Spleen (tissue), 7 donors: ENCODE results near the gene TREM2.

ENCODE experiments used
- CTCF ChIP-seq, 11 experiments: fragments of 200-600 bp in 7 of 11; fragments of 450-650 bp in 4 of 11; sonication (generic) in 4 of 11; IDR thresholded peaks in 8 of 11; conservative IDR thresholded peaks in 3 of 11; 1 replicate in 7 of 11; 2 replicates in 4 of 11; pipeline versions ENCODE4 v1.4.0 to v1.8.0; 2016 to 2021; ENCODE audit warnings: antibody characterized with exemption in 11 of 11, inconsistent platforms in 4 of 11, mild to moderate bottlenecking in 1 of 11
- POLR2AphosphoS5 ChIP-seq, 3 donors: sonication (generic); formaldehyde crosslinking; IDR thresholded peaks; one replicate each; pipeline ENCODE4 v1.5.1; 2017; ENCODE audit warnings: antibody characterized with exemption in 3 of 3
- donor health status: DM: no; HTN: no; CAD: no; lungs with moderate emphysema.
- donor health status: DM: no; HTN: no; CAD: no.
- donor health status: DM: no; HTN: no; CAD: no.

DNA sequence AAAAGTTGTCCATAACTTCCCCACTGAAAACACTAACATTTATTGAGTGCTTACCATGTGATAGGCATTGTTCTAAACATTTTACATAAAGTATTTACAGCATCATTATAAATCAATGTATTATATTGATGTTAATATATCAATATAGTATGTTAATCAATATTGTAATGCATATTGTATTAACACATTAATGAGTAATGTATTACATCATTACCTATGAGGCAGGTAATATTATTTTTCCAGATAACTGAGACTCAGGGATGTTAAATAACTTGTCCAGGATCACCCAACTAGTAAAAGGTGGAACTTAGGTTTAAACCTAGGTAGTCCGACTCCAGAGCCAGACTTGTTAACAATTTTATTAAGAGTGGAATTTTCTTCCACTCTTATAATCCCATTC, 12.2 kb upstream of the TREM2 start:
- TF ChIP-seq CTCF (IDR thresholded peaks at IDR 0.05 in 8 of 11, conservative IDR thresholded peaks at IDR 0.05 in 3 of 11) (no peak), POLR2AphosphoS5 (IDR thresholded peaks at IDR 0.05) (no peak)
